ENCODE measurements around the gene FZR1. TPM values are rescaled to one million over a fixed set of nuclear protein-coding genes. Genes with fewer than 3 reads are reported as not detected.

The FZR1 gene
- total RNA-seq: 10 to 100 TPM; 40.3 to 46.3 TPM

DNA sequence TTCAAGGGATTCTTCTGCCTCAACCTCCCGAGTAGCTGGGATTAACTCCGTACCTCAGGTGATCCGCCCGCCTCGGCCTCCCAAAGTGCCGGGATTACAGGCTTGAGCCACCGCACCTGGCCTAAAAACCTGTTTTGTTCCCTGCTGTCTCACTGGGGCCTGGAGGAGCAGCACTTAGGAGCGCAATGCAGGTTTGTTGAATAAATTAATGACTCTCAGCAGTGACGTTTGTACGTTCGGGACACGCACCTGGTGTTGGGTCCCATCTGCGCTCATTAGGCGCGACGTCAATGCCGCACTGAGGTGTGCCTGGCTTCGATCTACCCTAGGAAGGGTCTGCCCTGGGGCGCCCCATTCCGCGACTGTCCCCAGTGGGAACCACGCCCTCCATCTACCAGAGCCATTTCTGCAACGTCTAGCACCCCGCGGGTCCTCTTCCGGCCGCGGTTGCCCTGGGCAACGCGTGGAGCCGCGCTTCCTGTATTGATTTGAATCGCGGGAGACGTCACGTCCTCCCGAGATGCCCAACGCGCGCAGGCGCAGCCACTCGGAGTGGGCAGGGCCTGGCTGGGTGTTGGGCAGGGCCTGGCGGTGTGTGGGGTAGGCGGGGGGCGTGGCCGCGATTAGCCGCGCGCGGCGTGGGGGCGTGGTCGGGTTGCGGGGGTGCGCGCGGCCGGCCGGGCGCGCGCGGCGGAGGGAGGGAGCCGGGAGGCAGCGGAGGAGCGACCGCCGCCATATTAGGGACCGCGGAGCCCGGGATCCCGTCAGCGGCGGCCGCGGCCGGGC lies at the start of gene FZR1:
TSS of gene FZR1 (plus strand) at position 714 of the 786 bp plus-strand sequence. CDS start 16,679 bp downstream, outside the sequence.
- intact Hi-C loops (cut with micrococcal nuclease): loop anchor here (1.0 to 5.0 kb wide), 6 partner anchors 51 to 967 kb away; partner anchors contain the start of genes HDGFL2, HMG20B, MFSD12 and ZBTB7A
- CTCF ChIA-PET: interaction anchor here (1.1 kb wide), 1 partner anchor 20 kb away, joined by 3 read pairs; no protein-coding TSS in a partner anchor
- Mint-ChIP-seq H3K27me3 (ENCODE audit: low read depth) (no peaks in the 10 kb centered on the region), H3K4me1 (ENCODE audit: low read depth) (peaks cover 39% of the 10 kb centered on the region), H3K9me3 (no peaks in the 10 kb centered on the region), H3K4me3 (peak within 1 kb of the TSS; percentile 90), H3K36me3 (ENCODE audit: low read depth) (peaks cover 10% of the 10 kb centered on the region), H3K27ac (peak within 1 kb of the TSS; percentile 92)
- peak; percentile 99 for DNase-seq

- no peak overlapping the region for H3K4me3 Mint-ChIP-seq
- H3K27me3 Mint-ChIP-seq (ENCODE audit: low read depth): no peaks in the 10 kb centered on the region
- CTCF ChIA-PET: no interaction called here
These were observed 49.1 kb upstream of the FZR1 start for GRCh38 chr19:3456925-3457527.

GRCh38 chr19:3457528-3458228 lies 48.4 kb upstream of the FZR1 start:
- Mint-ChIP-seq H3K36me3 (ENCODE audit: low read depth) (peaks cover 2% of the 10 kb centered on the region), H3K9me3 (no peaks in the 10 kb centered on the region), H3K27ac (no peak overlapping the region), H3K27me3 (ENCODE audit: low read depth) (no peaks in the 10 kb centered on the region), H3K4me1 (ENCODE audit: low read depth) (no peaks in the 10 kb centered on the region), H3K4me3 (no peak overlapping the region)
- CTCF ChIA-PET: interaction anchor here (0.5 kb wide), 1 partner anchor 27 kb away, joined by 4 read pairs; no protein-coding TSS in a partner anchor
- DNase-seq: no peak
- intact Hi-C loops (cut with micrococcal nuclease): no loop called here

More at GRCh38 chr19:3456925-3457527, 49.1 kb upstream of the FZR1 start:
- no peak for DNase-seq
- Mint-ChIP-seq H3K27ac (no peak overlapping the region), H3K9me3 (no peaks in the 10 kb centered on the region), H3K4me1 (ENCODE audit: low read depth) (no peaks in the 10 kb centered on the region), H3K36me3 (ENCODE audit: low read depth) (peaks cover 1% of the 10 kb centered on the region)
- intact Hi-C loops (cut with micrococcal nuclease): no loop called here

- CTCF ChIA-PET: no interaction called here
- DNase-seq: no peak
- no peaks in the 10 kb centered on the region for H3K4me1 Mint-ChIP-seq (ENCODE audit: low read depth)
- peaks cover 2% of the 10 kb centered on the region for H3K36me3 Mint-ChIP-seq (ENCODE audit: low read depth)
- no peaks in the 10 kb centered on the region for H3K9me3 Mint-ChIP-seq
- H3K27ac Mint-ChIP-seq: no peak overlapping the region
- H3K4me3 Mint-ChIP-seq: no peak overlapping the region
- H3K27me3 Mint-ChIP-seq (ENCODE audit: low read depth): no peaks in the 10 kb centered on the region
- intact Hi-C loops (cut with micrococcal nuclease): no loop called here
These were observed 47.7 kb upstream of the FZR1 start for GRCh38 chr19:3458229-3459088.

DNA sequence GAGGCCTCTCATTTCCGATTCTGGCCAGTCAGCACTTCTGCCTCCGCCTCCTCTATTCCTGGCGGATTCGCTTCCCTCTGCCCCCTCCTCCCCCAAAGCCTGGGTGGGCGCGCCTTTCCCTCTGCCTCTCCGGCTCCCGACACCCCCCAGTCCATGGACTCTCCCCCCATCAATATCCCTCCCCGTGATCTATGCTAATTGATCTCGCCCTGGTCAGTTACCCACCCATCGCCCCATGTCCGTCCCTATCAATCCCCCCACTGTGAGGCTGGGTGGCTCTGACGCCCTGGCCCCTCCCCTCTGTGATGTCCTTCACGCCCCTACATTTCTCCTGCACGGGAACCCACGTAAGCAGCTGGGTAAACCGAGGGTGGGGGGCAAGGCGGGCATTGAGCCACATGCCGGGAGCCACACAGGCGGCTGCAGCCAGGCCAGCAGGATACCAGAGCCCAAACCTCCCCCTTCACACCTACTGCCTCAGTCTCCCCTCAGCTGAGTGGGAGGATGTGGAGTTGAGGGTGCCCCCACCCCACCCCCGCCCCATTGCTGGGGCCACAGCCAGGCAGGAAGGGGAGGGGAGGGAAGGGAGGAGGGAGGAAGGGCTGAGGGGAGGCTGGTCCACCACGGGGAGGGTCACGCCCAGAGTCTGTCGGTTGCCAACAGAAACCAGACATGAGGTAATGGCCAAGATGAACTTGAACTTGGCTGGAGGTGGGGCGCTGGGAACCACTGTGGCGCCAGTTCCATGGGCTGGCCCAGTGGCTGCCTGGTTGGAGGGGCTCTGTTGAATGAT lies 46.8 kb upstream of the FZR1 start:
- Mint-ChIP-seq H3K36me3 (ENCODE audit: low read depth) (peaks cover 2% of the 10 kb centered on the region), H3K4me1 (ENCODE audit: low read depth) (no peaks in the 10 kb centered on the region), H3K27ac (no peak overlapping the region), H3K27me3 (ENCODE audit: low read depth) (no peaks in the 10 kb centered on the region), H3K9me3 (no peaks in the 10 kb centered on the region), H3K4me3 (no peak overlapping the region)
- DNase-seq: no peak
- CTCF ChIA-PET: no interaction called here
- intact Hi-C loops (cut with micrococcal nuclease): no loop called here

- no peaks in the 10 kb centered on the region for H3K9me3 Mint-ChIP-seq
- CTCF ChIA-PET: interaction anchor here (0.6 to 1.3 kb wide), 2 partner anchors 31 to 1911 kb away, joined by 4 to 5 read pairs; no protein-coding TSS in a partner anchor
- H3K27ac Mint-ChIP-seq: no peak overlapping the region
- intact Hi-C loops (cut with micrococcal nuclease): no loop called here
- H3K4me1 Mint-ChIP-seq (ENCODE audit: low read depth): no peaks in the 10 kb centered on the region
- no peak for DNase-seq
- no peaks in the 10 kb centered on the region for H3K27me3 Mint-ChIP-seq (ENCODE audit: low read depth)
- H3K4me3 Mint-ChIP-seq: no peak overlapping the region
- peaks cover 2% of the 10 kb centered on the region for H3K36me3 Mint-ChIP-seq (ENCODE audit: low read depth)
These were observed 46.0 kb upstream of the FZR1 start for GRCh38 chr19:3459965-3460582.

GRCh38 chr19:3462991-3463713 lies 43.0 kb upstream of the FZR1 start:
- no peak overlapping the region for H3K27ac Mint-ChIP-seq
- DNase-seq: no peak
- peaks cover 5% of the 10 kb centered on the region for H3K36me3 Mint-ChIP-seq (ENCODE audit: low read depth)
- no peak overlapping the region for H3K4me3 Mint-ChIP-seq
- H3K27me3 Mint-ChIP-seq (ENCODE audit: low read depth): no peaks in the 10 kb centered on the region
- CTCF ChIA-PET: no interaction called here
- peaks cover 3% of the 10 kb centered on the region for H3K9me3 Mint-ChIP-seq
- H3K4me1 Mint-ChIP-seq (ENCODE audit: low read depth): no peaks in the 10 kb centered on the region
- intact Hi-C loops (cut with micrococcal nuclease): no loop called here

GRCh38 chr19:3463714-3464586 lies 42.2 kb upstream of the FZR1 start:
- H3K27me3 Mint-ChIP-seq (ENCODE audit: low read depth): no peaks in the 10 kb centered on the region
- H3K9me3 Mint-ChIP-seq: peaks cover 6% of the 10 kb centered on the region
- no peak for DNase-seq
- no peaks in the 10 kb centered on the region for H3K4me1 Mint-ChIP-seq (ENCODE audit: low read depth)
- no peak overlapping the region for H3K27ac Mint-ChIP-seq
- H3K36me3 Mint-ChIP-seq (ENCODE audit: low read depth): peaks cover 5% of the 10 kb centered on the region
- intact Hi-C loops (cut with micrococcal nuclease): no loop called here
- CTCF ChIA-PET: interaction anchor here (0.6 kb wide), 1 partner anchor 9 kb away, joined by 3 read pairs; no protein-coding TSS in a partner anchor
- H3K4me3 Mint-ChIP-seq: no peak overlapping the region

DNA sequence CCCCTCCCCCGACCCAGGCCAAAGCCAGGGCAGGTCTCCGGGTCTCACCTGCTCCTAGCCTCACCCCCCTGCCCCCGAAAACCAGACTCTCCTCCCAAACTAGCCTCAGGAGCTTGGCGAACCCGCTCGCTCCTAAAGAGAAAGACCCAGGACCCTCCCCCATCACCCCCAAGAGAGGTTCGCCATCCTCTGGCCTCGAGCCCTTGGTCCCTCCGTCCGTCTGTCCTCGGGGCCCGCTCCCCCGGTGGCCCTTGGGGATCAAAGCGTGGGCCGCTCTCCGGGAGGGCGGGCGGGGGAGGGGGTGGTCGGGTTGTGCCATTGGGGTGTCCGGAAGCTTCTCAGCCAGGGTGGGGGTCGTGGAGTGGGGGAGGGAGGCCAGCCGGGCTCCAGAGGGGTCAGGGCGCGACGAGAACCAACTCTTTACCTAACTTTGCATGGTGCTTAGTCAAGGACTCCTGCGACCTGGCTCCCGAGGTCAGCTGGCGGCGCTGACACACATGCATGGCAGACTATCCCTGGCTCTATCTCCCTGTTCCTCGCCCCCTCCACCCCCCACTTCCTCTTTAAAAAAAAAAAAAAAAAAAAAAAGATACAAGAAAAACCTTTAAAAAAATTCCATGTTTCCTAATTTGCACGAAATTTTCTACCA lies 41.4 kb upstream of the FZR1 start:
- Mint-ChIP-seq H3K27ac (no peak overlapping the region), H3K27me3 (ENCODE audit: low read depth) (no peaks in the 10 kb centered on the region), H3K4me1 (ENCODE audit: low read depth) (no peaks in the 10 kb centered on the region), H3K36me3 (ENCODE audit: low read depth) (peaks cover 5% of the 10 kb centered on the region), H3K4me3 (no peak overlapping the region), H3K9me3 (peaks cover 6% of the 10 kb centered on the region)
- CTCF ChIA-PET: interaction anchor here (0.6 kb wide), 1 partner anchor 8 kb away, joined by 3 read pairs; no protein-coding TSS in a partner anchor
- DNase-seq: no peak
- intact Hi-C loops (cut with micrococcal nuclease): no loop called here

Data from activated naive CD4-positive, alpha-beta T cell treated with anti-CD3 and anti-CD28 coated beads for 36 hours (primary cell).